ENCODE results near the gene AURKA. TPM values are rescaled to one million over a fixed set of nuclear protein-coding genes. Genes with fewer than 3 reads are reported as not detected.

Gene AURKA
- total RNA-seq, 2 donors from 2014 or later: 0.41 TPM; not detected in 1

DNA sequence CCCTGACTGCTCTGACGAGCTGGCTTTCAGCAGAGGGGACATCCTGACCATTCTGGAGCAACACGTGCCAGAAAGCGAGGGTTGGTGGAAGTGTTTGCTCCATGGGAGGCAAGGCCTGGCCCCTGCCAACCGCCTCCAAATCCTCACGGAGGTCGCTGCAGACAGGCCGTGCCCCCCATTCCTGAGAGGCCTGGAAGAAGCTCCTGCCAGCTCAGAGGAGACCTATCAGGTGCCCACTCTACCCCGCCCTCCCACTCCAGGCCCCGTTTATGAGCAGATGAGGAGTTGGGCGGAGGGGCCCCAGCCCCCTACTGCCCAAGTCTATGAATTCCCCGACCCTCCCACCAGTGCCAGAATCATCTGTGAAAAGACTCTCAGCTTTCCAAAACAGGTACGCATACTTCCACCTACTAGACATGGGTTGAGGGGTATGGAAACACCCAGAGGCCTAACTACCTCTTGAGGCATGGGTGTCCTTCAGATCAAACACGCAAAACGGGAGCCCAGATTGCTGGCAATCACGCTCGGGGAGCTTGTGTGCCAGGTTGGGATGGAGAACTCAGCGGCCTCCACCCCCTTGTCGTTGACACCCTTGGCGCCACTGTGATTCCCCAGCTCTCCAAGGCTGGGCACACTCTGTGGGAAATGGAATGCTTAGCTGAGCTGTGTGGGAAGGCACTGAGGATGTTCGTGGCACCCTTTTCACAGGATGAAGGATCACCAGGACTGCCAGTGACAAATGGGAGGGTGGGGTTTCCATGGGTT is 45.4 kb upstream of the AURKA start:
- Histone ChIP-seq H3K9me3 (no peaks in the 10 kb centered on the region), H3K36me3 (no peaks in the 10 kb centered on the region), H3K27me3 (replicated peaks; ENCODE audit: insufficient read depth) (no peaks in the 10 kb centered on the region), H3K27ac (no peak overlapping the region), H3K4me1 (ENCODE audit: control insufficient read depth in 1 of 2, low read depth in 2 of 2) (no peaks in the 10 kb centered on the region), H3K4me3 (no peak overlapping the region)
- ATAC-seq (ENCODE audit: insufficient number of reproducible peaks, low FRiP score, low read depth) (no peak), DNase-seq (ENCODE audit: low spot score) (no peak)
- TF ChIP-seq, protein P1, sequence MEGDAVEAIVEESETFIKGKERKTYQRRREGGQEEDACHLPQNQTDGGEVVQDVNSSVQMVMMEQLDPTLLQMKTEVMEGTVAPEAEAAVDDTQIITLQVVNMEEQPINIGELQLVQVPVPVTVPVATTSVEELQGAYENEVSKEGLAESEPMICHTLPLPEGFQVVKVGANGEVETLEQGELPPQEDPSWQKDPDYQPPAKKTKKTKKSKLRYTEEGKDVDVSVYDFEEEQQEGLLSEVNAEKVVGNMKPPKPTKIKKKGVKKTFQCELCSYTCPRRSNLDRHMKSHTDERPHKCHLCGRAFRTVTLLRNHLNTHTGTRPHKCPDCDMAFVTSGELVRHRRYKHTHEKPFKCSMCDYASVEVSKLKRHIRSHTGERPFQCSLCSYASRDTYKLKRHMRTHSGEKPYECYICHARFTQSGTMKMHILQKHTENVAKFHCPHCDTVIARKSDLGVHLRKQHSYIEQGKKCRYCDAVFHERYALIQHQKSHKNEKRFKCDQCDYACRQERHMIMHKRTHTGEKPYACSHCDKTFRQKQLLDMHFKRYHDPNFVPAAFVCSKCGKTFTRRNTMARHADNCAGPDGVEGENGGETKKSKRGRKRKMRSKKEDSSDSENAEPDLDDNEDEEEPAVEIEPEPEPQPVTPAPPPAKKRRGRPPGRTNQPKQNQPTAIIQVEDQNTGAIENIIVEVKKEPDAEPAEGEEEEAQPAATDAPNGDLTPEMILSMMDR (IDR thresholded peaks at IDR 0.05): no peak

DNA sequence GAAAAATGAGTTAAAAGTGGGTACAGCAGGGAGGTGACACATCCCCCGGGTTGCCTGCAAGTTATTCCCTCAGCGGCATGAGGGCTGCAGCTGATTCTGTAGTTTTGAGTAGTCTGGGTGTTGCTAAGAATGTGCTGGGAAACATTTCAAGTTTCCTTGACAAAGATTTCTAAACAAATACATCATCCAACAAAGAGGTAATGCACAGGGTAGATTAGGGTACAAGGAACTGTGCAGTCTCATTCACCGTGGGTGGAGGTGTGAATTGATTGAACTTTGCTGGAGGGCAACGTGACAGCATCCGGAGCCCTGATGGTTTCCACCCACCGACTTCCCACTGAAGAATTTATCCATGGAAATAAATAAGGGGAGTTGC is 41.9 kb upstream of the AURKA start:
- TF ChIP-seq, protein P1 (IDR thresholded peaks at IDR 0.05): no peak
- no peaks in the 10 kb centered on the region for H3K9me3 ChIP-seq
- no peaks in the 10 kb centered on the region for H3K4me1 ChIP-seq (ENCODE audit: control insufficient read depth in 1 of 2, low read depth in 2 of 2)
- no peak for DNase-seq (ENCODE audit: low spot score)
- H3K36me3 ChIP-seq: no peaks in the 10 kb centered on the region
- H3K27ac ChIP-seq: no peak overlapping the region
- H3K27me3 ChIP-seq (replicated peaks; ENCODE audit: insufficient read depth): no peaks in the 10 kb centered on the region
- no peak overlapping the region for H3K4me3 ChIP-seq
- ATAC-seq (ENCODE audit: insufficient number of reproducible peaks, low FRiP score, low read depth): no peak

DNA sequence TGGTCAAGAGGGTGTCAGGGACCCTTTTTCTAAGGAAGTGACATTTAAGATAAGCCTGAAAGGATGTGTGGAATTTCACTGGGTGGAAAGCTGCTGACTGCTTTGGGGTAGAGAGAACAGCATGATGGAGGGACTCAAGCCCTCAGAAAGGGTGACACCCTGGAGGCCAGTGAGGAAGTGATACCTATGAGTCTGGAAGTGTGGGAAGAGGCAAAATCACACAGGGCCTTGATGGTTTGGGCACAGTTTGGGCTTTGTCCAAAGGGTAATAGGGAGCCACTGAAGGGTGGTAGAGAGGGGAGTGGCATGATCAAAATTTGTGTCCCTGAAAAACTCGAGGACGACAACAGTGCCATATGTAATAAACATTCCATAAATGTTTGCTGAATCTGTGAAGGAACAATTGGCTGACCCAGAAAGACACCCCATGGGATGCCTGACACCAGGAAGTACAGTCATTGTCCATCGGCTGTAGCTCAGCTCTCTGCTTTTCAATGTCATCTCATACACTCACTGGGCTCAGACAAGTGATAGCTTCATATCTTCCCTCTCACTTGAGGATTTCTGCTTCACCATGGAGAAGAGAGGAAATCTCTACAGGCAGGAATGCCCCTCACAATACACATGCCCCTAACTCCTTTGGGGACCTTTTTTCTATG is 41.3 kb upstream of the AURKA start:
- H3K4me1 ChIP-seq (ENCODE audit: control insufficient read depth in 1 of 2, low read depth in 2 of 2): no peaks in the 10 kb centered on the region
- no peak for ATAC-seq (ENCODE audit: insufficient number of reproducible peaks, low FRiP score, low read depth)

DNA sequence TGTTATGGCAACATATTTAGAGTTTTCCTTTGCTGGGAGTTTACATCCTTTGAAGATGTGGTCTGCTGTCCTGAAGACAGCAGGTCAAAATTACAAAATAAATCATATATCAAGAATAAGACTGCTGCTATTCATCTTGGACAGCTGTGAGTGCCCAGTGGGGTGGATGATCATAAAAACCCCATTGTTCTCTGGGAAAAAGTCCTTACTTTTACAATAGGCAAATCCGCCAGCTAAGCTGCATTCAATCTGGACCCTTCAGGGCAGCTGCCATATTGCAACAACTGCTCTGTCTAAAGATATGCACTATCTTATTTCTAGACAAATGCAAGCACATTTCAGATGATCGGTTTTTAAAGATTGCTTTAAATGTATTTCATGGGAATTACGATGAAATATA is 39.5 kb upstream of the AURKA start:
- no peaks in the 10 kb centered on the region for H3K4me1 ChIP-seq (ENCODE audit: control insufficient read depth in 1 of 2, low read depth in 2 of 2)
- DNase-seq (ENCODE audit: low spot score): no peak
- no peak overlapping the region for H3K27ac ChIP-seq
- TF ChIP-seq, protein P1 (IDR thresholded peaks at IDR 0.05): no peak
- ATAC-seq (ENCODE audit: insufficient number of reproducible peaks, low FRiP score, low read depth): no peak
- H3K4me3 ChIP-seq: no peak overlapping the region
- H3K27me3 ChIP-seq (replicated peaks; ENCODE audit: insufficient read depth): no peaks in the 10 kb centered on the region
- no peaks in the 10 kb centered on the region for H3K9me3 ChIP-seq
- no peaks in the 10 kb centered on the region for H3K36me3 ChIP-seq

More for the DNA sequence above, 41.3 kb upstream of the AURKA start:
- H3K36me3 ChIP-seq: no peaks in the 10 kb centered on the region
- H3K4me3 ChIP-seq: no peak overlapping the region
- H3K27ac ChIP-seq: no peak overlapping the region
- H3K27me3 ChIP-seq (replicated peaks; ENCODE audit: insufficient read depth): no peaks in the 10 kb centered on the region
- TF ChIP-seq, protein P1 (IDR thresholded peaks at IDR 0.05): no peak
- H3K9me3 ChIP-seq: no peaks in the 10 kb centered on the region
- no peak for DNase-seq (ENCODE audit: low spot score)

DNA sequence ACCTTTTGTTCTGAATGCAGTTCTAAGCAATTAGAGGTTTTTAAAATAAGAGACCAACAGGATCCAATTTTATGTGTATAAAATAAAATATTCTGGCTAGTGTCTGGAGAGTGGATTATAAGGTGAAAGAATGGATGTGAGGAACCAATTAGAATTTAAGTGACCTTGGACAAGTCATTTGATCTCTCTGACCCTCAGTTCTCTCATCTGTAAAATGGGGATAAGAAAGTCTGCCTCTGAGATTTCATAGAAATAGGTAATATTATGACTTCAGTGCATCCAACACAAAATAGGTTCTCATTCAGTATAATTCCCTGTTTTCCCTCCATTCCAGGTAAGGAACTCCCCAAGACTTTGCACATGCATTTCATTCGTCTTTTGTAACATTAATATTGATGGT is 38.9 kb upstream of the AURKA start:
- ATAC-seq (ENCODE audit: insufficient number of reproducible peaks, low FRiP score, low read depth) (no peak), DNase-seq (ENCODE audit: low spot score) (no peak)
- Histone ChIP-seq H3K36me3 (no peaks in the 10 kb centered on the region), H3K4me3 (no peak overlapping the region), H3K27ac (no peak overlapping the region), H3K4me1 (ENCODE audit: control insufficient read depth in 1 of 2, low read depth in 2 of 2) (no peaks in the 10 kb centered on the region), H3K27me3 (replicated peaks; ENCODE audit: insufficient read depth) (no peaks in the 10 kb centered on the region), H3K9me3 (no peaks in the 10 kb centered on the region)
- TF ChIP-seq, protein P1 (IDR thresholded peaks at IDR 0.05): no peak
